GM06990 (cell line): ENCODE data around the gene ATP8B2.
"Not testable (repeated sequence)": the region's sequence is repeated elsewhere in the genome, so short reads cannot be mapped to it uniquely, and the experiment has no call there.

ENCODE experiments used
- DNase-seq: peaks from one replicate; pipeline ENCODE4 v3.0.0-alpha.2; 2011; ENCODE audit not compliant: insufficient read length; ENCODE audit errors: extremely low read depth
- H3K27me3 ChIP-seq: replicated peaks from 2 replicates; pipeline ENCODE4 v1.6.0; 2011; ENCODE audit warnings: low read length; ENCODE audit not compliant: control insufficient read depth, insufficient read depth
- H3K36me3 ChIP-seq: 2 replicates; pipeline ENCODE4 v1.5.1; 2011; ENCODE audit warnings: low read length; ENCODE audit not compliant: control insufficient read depth, insufficient read depth
- H3K4me3 ChIP-seq: replicated peaks from 2 replicates; pipeline ENCODE4 v1.5.1; 2011; ENCODE audit warnings: low read depth, mild to moderate bottlenecking, control low read depth, low read length
- TF ChIP-seq, protein P1 (sequence below): IDR thresholded peaks from 2 replicates; pipeline ENCODE4 v1.5.1; 2011; ENCODE audit warnings: low read length, control low read depth, mild to moderate bottlenecking, inconsistent platforms; ENCODE audit not compliant: insufficient read depth, poor library complexity, severe bottlenecking

ATP8B2 gene, protein sequence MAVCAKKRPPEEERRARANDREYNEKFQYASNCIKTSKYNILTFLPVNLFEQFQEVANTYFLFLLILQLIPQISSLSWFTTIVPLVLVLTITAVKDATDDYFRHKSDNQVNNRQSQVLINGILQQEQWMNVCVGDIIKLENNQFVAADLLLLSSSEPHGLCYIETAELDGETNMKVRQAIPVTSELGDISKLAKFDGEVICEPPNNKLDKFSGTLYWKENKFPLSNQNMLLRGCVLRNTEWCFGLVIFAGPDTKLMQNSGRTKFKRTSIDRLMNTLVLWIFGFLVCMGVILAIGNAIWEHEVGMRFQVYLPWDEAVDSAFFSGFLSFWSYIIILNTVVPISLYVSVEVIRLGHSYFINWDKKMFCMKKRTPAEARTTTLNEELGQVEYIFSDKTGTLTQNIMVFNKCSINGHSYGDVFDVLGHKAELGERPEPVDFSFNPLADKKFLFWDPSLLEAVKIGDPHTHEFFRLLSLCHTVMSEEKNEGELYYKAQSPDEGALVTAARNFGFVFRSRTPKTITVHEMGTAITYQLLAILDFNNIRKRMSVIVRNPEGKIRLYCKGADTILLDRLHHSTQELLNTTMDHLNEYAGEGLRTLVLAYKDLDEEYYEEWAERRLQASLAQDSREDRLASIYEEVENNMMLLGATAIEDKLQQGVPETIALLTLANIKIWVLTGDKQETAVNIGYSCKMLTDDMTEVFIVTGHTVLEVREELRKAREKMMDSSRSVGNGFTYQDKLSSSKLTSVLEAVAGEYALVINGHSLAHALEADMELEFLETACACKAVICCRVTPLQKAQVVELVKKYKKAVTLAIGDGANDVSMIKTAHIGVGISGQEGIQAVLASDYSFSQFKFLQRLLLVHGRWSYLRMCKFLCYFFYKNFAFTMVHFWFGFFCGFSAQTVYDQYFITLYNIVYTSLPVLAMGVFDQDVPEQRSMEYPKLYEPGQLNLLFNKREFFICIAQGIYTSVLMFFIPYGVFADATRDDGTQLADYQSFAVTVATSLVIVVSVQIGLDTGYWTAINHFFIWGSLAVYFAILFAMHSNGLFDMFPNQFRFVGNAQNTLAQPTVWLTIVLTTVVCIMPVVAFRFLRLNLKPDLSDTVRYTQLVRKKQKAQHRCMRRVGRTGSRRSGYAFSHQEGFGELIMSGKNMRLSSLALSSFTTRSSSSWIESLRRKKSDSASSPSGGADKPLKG

DNA sequence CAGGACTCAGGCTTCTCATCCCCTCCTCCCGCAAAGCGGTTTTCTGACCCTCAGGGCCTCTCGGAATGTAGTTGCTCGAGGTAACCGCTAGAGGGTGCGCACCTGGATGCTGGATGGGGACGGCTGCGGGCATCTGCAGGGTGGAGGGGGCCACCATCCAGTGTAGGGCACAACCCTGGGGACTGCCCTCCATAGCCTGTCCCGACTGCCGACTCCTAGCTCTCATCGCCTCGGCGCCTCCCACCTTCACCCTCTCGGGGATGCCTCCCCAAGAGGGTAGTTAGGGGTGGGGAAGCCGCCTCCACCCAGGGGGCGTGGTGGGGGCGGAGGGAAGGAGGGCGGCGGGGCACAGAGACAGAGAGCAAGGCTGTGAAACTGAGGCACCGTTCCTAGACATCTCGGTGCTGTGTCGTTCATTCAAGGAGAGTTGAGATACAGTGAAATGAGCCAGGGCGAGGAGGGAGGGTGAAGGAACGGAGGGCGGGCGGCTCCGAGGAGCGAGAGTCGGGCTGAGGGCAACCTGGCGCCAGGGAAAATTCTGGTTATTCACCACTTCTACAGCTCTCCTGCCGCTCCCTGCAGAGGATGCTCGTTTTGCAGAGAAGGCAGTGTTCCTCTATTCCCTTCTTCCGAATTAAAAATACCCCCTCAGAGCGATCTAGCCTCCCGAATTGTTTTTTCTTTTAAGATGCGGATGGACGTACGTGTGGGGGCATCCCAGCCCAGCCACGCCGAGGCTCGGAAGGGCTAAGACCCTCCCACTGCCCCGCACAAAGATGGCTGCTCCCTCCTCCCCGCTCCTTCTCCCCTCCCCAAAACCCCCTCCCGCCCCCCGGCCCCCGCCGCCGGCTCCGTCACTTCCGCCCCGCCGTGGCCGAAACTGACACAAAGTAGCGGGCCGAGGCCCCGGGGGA is at the start of gene ATP8B2:
ATP8B2 (plus strand) TSS at position 857 of the 914 bp plus-strand sequence. CDS start 2,617 bp downstream, outside the sequence.
- Histone ChIP-seq H3K36me3 (no peaks in the 10 kb centered on the region), H3K4me3 (peak within 1 kb of the TSS; percentile 86), H3K27me3 (no peaks in the 10 kb centered on the region; the same call in 1 of the 2 replicates)
- TF ChIP-seq, protein P1, sequence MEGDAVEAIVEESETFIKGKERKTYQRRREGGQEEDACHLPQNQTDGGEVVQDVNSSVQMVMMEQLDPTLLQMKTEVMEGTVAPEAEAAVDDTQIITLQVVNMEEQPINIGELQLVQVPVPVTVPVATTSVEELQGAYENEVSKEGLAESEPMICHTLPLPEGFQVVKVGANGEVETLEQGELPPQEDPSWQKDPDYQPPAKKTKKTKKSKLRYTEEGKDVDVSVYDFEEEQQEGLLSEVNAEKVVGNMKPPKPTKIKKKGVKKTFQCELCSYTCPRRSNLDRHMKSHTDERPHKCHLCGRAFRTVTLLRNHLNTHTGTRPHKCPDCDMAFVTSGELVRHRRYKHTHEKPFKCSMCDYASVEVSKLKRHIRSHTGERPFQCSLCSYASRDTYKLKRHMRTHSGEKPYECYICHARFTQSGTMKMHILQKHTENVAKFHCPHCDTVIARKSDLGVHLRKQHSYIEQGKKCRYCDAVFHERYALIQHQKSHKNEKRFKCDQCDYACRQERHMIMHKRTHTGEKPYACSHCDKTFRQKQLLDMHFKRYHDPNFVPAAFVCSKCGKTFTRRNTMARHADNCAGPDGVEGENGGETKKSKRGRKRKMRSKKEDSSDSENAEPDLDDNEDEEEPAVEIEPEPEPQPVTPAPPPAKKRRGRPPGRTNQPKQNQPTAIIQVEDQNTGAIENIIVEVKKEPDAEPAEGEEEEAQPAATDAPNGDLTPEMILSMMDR: peak; percentile 96
- DNase-seq: peak; percentile 79

DNA sequence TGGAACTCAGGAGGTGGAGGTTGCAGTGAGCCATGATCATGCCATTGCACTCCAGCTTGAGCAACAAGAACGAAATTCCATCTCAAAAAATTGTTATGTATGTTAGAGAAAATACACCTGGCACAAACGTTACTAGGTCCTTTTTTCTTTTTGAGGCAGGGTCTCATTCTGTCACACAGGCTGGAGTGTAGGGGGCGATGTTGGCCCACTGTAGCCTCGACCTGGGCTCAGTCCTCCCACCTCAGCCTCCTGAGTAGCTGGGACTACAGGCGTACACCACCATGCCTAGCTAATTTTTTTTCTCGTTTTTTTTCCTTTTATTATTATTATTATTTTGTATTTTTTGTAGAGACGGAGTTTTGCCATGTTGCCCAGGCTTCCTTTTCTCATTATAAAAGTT is 48.5 kb upstream of the ATP8B2 start:
- DNase-seq: no peak
- Histone ChIP-seq H3K36me3 (peaks cover 6% of the 10 kb centered on the region), H3K4me3 (no peak overlapping the region), H3K27me3 (no peaks in the 10 kb centered on the region)
- TF ChIP-seq, protein P1: peak; percentile 33

DNA sequence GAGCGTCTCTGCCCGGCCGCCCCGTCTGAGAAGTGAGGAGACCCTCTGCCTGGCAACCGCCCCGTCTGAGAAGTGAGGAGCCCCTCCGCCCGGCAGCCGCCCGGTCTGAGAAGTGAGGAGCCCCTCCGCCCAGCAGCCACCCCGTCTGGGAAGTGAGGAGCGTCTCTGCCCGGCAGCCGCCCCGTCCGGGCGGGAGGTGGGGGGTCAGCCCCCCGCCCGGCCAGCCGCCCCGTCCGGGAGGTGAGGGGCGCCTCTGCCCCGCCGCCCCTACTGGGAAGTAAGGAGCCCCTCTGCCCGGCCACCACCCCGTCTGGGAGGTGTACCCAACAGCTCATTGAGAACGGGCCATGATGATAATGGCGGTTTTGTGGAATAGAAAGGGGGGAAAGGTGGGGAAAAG is 37.7 kb upstream of the ATP8B2 start:
- H3K27me3 ChIP-seq, H3K4me3 ChIP-seq, DNase-seq, H3K36me3 ChIP-seq: not testable (repeated sequence)

DNA sequence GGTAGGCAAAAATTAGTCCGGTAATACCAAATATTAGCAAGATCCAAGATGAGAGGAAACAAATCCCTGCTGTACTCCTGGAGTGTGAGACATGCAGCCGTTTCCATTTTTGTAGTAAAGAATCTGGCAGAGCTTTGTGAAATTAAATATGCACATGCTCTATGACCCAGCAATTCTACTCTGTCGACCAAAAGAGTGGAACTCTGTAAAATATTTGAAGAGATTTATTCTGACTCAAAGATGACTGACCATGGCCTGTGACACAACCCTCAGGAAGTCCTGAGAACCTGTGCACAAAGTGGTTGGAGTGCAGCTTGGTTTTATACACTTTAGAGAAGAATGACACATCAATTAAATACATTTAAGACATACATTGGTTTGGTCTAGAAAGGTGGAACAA is 36.7 kb upstream of the ATP8B2 start:
- H3K36me3 ChIP-seq: no peaks in the 10 kb centered on the region
- no peaks in the 10 kb centered on the region for H3K27me3 ChIP-seq
- no peak overlapping the region for H3K4me3 ChIP-seq
- no peak for DNase-seq
- TF ChIP-seq, protein P1: no peak

DNA sequence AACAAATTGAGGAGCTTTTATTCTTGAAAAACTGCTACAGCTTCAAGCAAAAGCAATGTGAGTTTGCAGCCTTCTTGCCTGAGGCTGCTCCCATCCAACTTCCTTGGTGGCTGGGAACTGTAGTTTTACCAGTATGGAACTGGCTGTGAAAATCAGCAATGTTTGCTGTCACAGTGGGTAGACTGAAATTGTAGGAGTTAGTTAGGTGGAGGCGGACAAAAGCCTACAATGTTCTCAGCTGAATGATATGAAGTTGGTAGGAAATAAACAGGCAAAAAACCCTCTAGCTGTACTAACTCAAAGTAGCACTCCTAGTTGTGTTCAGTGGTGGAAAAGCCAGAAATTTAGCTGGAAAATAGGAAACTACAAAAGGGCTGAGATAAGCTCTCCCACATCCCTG is 34.4 kb upstream of the ATP8B2 start:
- no peaks in the 10 kb centered on the region for H3K27me3 ChIP-seq
- H3K4me3 ChIP-seq: no peak overlapping the region
- DNase-seq: no peak
- TF ChIP-seq, protein P1: no peak
- H3K36me3 ChIP-seq: no peaks in the 10 kb centered on the region
